ENCODE data around the gene PGBD5. TPM values are rescaled to one million over a fixed set of nuclear protein-coding genes. Genes with fewer than 3 reads are reported as not detected.

The PGBD5 gene
- polyA plus RNA-seq, 1 donor (not counting 4 experiments of a cell fraction or from before 2014, with no cell fraction given): 0.28 TPM

- no peak overlapping the region for H3K9ac ChIP-seq (ENCODE audit: control insufficient read depth, extremely low read depth, insufficient read depth, low read length)
- H3K4me1 ChIP-seq (ENCODE audit: control insufficient read depth, extremely low read depth, insufficient read depth, low read length): no peaks in the 10 kb centered on the region
- no peaks in the 10 kb centered on the region for H3K79me2 ChIP-seq (ENCODE audit: control insufficient read depth, insufficient read depth, low read length)
- no peaks in the 10 kb centered on the region for H3K27me3 ChIP-seq (ENCODE audit: control insufficient read depth, extremely low read depth, insufficient read depth, low read length)
- no peaks in the 10 kb centered on the region for H3K9me3 ChIP-seq (ENCODE audit: control insufficient read depth, low read depth, low read length)
- H3K9me1 ChIP-seq (ENCODE audit: control insufficient read depth, extremely low read depth, insufficient read depth, low read length): no peaks in the 10 kb centered on the region
- no peak overlapping the region for H3K4me2 ChIP-seq (ENCODE audit: control insufficient read depth, extremely low read depth, insufficient read depth, low read depth, low read length)
- no peak for DNase-seq (ENCODE audit: low read depth, low spot score)
- H4K20me1 ChIP-seq (ENCODE audit: control insufficient read depth, extremely low read depth, insufficient read depth, low read length): peaks cover 2% of the 10 kb centered on the region
- H3K36me3 ChIP-seq (ENCODE audit: control insufficient read depth in 2 of 2, extremely low read depth in 1 of 2, insufficient read depth in 2 of 2, low read length in 2 of 2): peaks cover 17 to 29% of the 10 kb centered on the region in 2 experiments
- H3K27ac ChIP-seq (ENCODE audit: control insufficient read depth, insufficient read depth, low read length): no peak overlapping the region
- no peak overlapping the region for H3K4me3 ChIP-seq (ENCODE audit: control insufficient read depth in 2 of 3, extremely low read depth in 1 of 3, insufficient read depth in 2 of 3, low read depth in 1 of 3, low read length in 3 of 3)
- no peak overlapping the region for H2AFZ ChIP-seq (ENCODE audit: control insufficient read depth, low read length)
- no peak for FAIRE-seq
- dilution Hi-C loops (cut with MboI; ENCODE audit: extremely low pct_ligation_motif_present, low sequenced_read_pairs): no loop called here
- TF ChIP-seq EZH2 (IDR thresholded peaks at IDR 0.05; ENCODE audit: low read length): no peak
- peak in 1 of 3 experiments; percentile 16 for TF ChIP-seq CTCF (optimal IDR thresholded peaks at IDR 0.05 in 1 of 3, IDR thresholded peaks at IDR 0.05 in 1 of 3, conservative IDR thresholded peaks at IDR 0.05 in 1 of 3; ENCODE audit: extremely low read depth in 1 of 3, insufficient read depth in 2 of 3, low read length in 3 of 3)
Observed at GRCh38 chr1:230280054-230280795, 145.9 kb downstream of the PGBD5 start.

GRCh38 chr1:230279583-230279945 lies 146.6 kb downstream of the PGBD5 start:
- TF ChIP-seq EZH2 (IDR thresholded peaks at IDR 0.05; ENCODE audit: low read length): no peak
- TF ChIP-seq CTCF (optimal IDR thresholded peaks at IDR 0.05 in 1 of 3, IDR thresholded peaks at IDR 0.05 in 1 of 3, conservative IDR thresholded peaks at IDR 0.05 in 1 of 3; ENCODE audit: extremely low read depth in 1 of 3, insufficient read depth in 2 of 3, low read length in 3 of 3): no peak
- peaks cover 17 to 30% of the 10 kb centered on the region in 2 experiments for H3K36me3 ChIP-seq (ENCODE audit: control insufficient read depth in 2 of 2, extremely low read depth in 1 of 2, insufficient read depth in 2 of 2, low read length in 2 of 2)

More at GRCh38 chr1:230279583-230279945, 146.6 kb downstream of the PGBD5 start:
- H4K20me1 ChIP-seq (ENCODE audit: control insufficient read depth, extremely low read depth, insufficient read depth, low read length): peaks cover 2% of the 10 kb centered on the region
- no peak overlapping the region for H2AFZ ChIP-seq (ENCODE audit: control insufficient read depth, low read length)
- no peaks in the 10 kb centered on the region for H3K27me3 ChIP-seq (ENCODE audit: control insufficient read depth, extremely low read depth, insufficient read depth, low read length)
- no peaks in the 10 kb centered on the region for H3K9me1 ChIP-seq (ENCODE audit: control insufficient read depth, extremely low read depth, insufficient read depth, low read length)
- dilution Hi-C loops (cut with MboI; ENCODE audit: extremely low pct_ligation_motif_present, low sequenced_read_pairs): no loop called here
- H3K4me1 ChIP-seq (ENCODE audit: control insufficient read depth, extremely low read depth, insufficient read depth, low read length): no peaks in the 10 kb centered on the region
- DNase-seq (ENCODE audit: low read depth, low spot score) (no peak), FAIRE-seq (no peak)
- H3K79me2 ChIP-seq (ENCODE audit: control insufficient read depth, insufficient read depth, low read length): no peaks in the 10 kb centered on the region
- no peak overlapping the region for H3K4me2 ChIP-seq (ENCODE audit: control insufficient read depth, extremely low read depth, insufficient read depth, low read depth, low read length)
- no peak overlapping the region for H3K4me3 ChIP-seq (ENCODE audit: control insufficient read depth in 2 of 3, extremely low read depth in 1 of 3, insufficient read depth in 2 of 3, low read depth in 1 of 3, low read length in 3 of 3)
- no peaks in the 10 kb centered on the region for H3K9me3 ChIP-seq (ENCODE audit: control insufficient read depth, low read depth, low read length)
- no peak overlapping the region for H3K9ac ChIP-seq (ENCODE audit: control insufficient read depth, extremely low read depth, insufficient read depth, low read length)
- H3K27ac ChIP-seq (ENCODE audit: control insufficient read depth, insufficient read depth, low read length): no peak overlapping the region

Measured in keratinocyte (primary cell).